ENCODE data around the gene JMJD6.

- TF ChIP-seq CTCF (conservative IDR thresholded peaks at IDR 0.05; ENCODE audit: low read length) (no peak), EZH2phosphoT487 (IDR thresholded peaks at IDR 0.05; ENCODE audit: borderline replicate concordance, low read depth, low read length) (no peak)
Observed at GRCh38 chr17:76684756-76685155, 41.6 kb downstream of the JMJD6 start.
